Panc1 (cell line): Measurements from ENCODE around the gene PRRG3.

Experiments
- CTCF ChIP-seq: fragments of 450-650 bp; IDR thresholded peaks from 2 replicates; pipeline ENCODE4 v1.5.1; 2017; ENCODE audit warnings: mild to moderate bottlenecking
- POLR2AphosphoS5 ChIP-seq: IDR thresholded peaks from 2 replicates; pipeline ENCODE4 v1.6.1; 2012; ENCODE audit warnings: mild to moderate bottlenecking, low read depth, low read length, moderate library complexity
- REST ChIP-seq, 2 experiments: IDR thresholded peaks; 2 replicates each; pipeline ENCODE4 v1.6.1; 2011 to 2012; ENCODE audit warnings: low read depth in 2 of 2, control low read depth in 1 of 2, low read length in 1 of 2, mild to moderate bottlenecking in 1 of 2, moderate library complexity in 1 of 2; ENCODE audit not compliant: insufficient read depth in 1 of 2
- SIN3A ChIP-seq: IDR thresholded peaks from 2 replicates; pipeline ENCODE4 v1.6.1; 2012; ENCODE audit warnings: low read depth, mild to moderate bottlenecking, low read length, moderate library complexity, borderline replicate concordance; ENCODE audit not compliant: insufficient read depth
- TCF7L2 ChIP-seq: IDR thresholded peaks from 2 replicates; pipeline ENCODE4 v1.6.1; 2011; ENCODE audit warnings: mild to moderate bottlenecking, low read depth, low read length, inconsistent platforms

- no peak for TF ChIP-seq CTCF
- TF ChIP-seq SIN3A = no peak
- TF ChIP-seq REST (IDR thresholded peaks at IDR 0.05; ENCODE audit: insufficient read depth in 1 of 2, low read depth in 2 of 2, low read length in 1 of 2) = no peak
- TF ChIP-seq TCF7L2 = no peak
- no peak for TF ChIP-seq POLR2AphosphoS5
These were observed 50.4 kb downstream of the PRRG3 start for GRCh38 chrX:151745651-151746050.
